GM12878 (cell line): Measurements from ENCODE around the gene SCEL.

Experiments
- MXI1 ChIP-seq: fragments of 150-350 bp; IDR thresholded peaks from 2 replicates; pipeline ENCODE4 v1.6.1; 2011; ENCODE audit warnings: low read depth, mild to moderate bottlenecking, inconsistent platforms, low read length, improper control_type of control experiment
- POLR2AphosphoS5 ChIP-seq: IDR thresholded peaks from 2 replicates; pipeline ENCODE4 v1.6.1; 2011; ENCODE audit warnings: mild to moderate bottlenecking, low read length, inconsistent platforms
- RFX5 ChIP-seq: IDR thresholded peaks from 2 replicates; pipeline ENCODE4 v1.6.1; 2011; ENCODE audit warnings: low read depth, low read length, improper control_type of control experiment
- SMC3 ChIP-seq: IDR thresholded peaks from 2 replicates; pipeline ENCODE4 v1.6.1; 2011; ENCODE audit warnings: low read length, improper control_type of control experiment, borderline replicate concordance
- TF ChIP-seq, protein P1 (sequence below), 3 experiments: IDR thresholded peaks in 2 of 3; conservative IDR thresholded peaks in 1 of 3; 2 replicates each; pipeline ENCODE4 v1.5.1; 2011; ENCODE audit warnings: low read depth in 3 of 3, low read length in 3 of 3, mild to moderate bottlenecking in 3 of 3, control low read depth in 2 of 3, moderate library complexity in 2 of 3, inconsistent platforms in 1 of 3, mixed read lengths in 1 of 3; ENCODE audit not compliant: control insufficient read depth in 2 of 3, insufficient read depth in 1 of 3; ENCODE audit errors: extremely low read depth in 1 of 3
- TF ChIP-seq, protein P2 (sequence below): IDR thresholded peaks from 2 replicates; pipeline ENCODE4 v1.6.1; 2012; ENCODE audit warnings: low read depth, low read length, improper control_type of control experiment

DNA sequence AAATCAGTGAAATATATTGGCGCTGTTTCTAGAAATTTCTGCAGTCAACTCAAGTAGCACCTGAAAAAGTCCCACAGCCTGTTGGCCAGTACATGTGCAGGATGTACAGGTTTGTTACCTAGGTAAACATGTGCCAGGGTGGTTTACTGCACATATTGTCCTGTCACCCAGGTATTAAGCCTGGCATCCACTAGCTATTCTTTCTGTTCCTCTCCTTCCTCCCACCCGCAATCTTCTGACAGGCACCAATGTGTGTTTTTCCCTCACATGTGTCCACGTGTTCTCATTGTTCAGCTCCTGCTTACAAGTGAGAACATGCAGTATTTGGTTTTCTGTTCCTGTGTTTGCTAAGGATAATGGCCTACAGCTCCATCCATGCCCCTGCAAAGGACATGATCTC lies 13.1 kb upstream of the SCEL start:
- TF ChIP-seq, protein P1, sequence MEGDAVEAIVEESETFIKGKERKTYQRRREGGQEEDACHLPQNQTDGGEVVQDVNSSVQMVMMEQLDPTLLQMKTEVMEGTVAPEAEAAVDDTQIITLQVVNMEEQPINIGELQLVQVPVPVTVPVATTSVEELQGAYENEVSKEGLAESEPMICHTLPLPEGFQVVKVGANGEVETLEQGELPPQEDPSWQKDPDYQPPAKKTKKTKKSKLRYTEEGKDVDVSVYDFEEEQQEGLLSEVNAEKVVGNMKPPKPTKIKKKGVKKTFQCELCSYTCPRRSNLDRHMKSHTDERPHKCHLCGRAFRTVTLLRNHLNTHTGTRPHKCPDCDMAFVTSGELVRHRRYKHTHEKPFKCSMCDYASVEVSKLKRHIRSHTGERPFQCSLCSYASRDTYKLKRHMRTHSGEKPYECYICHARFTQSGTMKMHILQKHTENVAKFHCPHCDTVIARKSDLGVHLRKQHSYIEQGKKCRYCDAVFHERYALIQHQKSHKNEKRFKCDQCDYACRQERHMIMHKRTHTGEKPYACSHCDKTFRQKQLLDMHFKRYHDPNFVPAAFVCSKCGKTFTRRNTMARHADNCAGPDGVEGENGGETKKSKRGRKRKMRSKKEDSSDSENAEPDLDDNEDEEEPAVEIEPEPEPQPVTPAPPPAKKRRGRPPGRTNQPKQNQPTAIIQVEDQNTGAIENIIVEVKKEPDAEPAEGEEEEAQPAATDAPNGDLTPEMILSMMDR (IDR thresholded peaks at IDR 0.05 in 2 of 3, conservative IDR thresholded peaks at IDR 0.05 in 1 of 3; ENCODE audit: control insufficient read depth in 2 of 3, extremely low read depth in 1 of 3, insufficient read depth in 1 of 3, low read depth in 3 of 3, low read length in 3 of 3) = no peak
- TF ChIP-seq, protein P2, sequence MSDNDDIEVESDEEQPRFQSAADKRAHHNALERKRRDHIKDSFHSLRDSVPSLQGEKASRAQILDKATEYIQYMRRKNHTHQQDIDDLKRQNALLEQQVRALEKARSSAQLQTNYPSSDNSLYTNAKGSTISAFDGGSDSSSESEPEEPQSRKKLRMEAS = no peak
- no peak for TF ChIP-seq MXI1
- TF ChIP-seq SMC3 = no peak
- no peak for TF ChIP-seq POLR2AphosphoS5
- TF ChIP-seq RFX5 = no peak
